GM19455 (cell line): Measurements from ENCODE around the gene HMX3.

Experiments used
- ATAC-seq: cut with Tn5 transposase; IDR thresholded peaks from one replicate; pipeline ENCODE4 v1.9.1; 2021; ENCODE audit not compliant: unreplicated experiment

HMX3 gene

GRCh38 chr10:123134343-123134914 is 1.3 kb upstream of the HMX3 start:
- no peak for ATAC-seq

- no peak for ATAC-seq
These were observed 805 bp upstream of the HMX3 start for GRCh38 chr10:123134915-123135414.

- no peak for ATAC-seq
These were observed 543 bp downstream of the HMX3 start for GRCh38 chr10:123136221-123136805.

- ATAC-seq = no peak
These were observed 1.3 kb downstream of the HMX3 start for GRCh38 chr10:123136806-123137642.

- ATAC-seq = no peak
These were observed 3.4 kb downstream of the HMX3 start for GRCh38 chr10:123139165-123139520.

GRCh38 chr10:123139521-123140163 is 3.9 kb downstream of the HMX3 start:
- no peak for ATAC-seq

GRCh38 chr10:123140164-123140982 is 4.6 kb downstream of the HMX3 start:
- no peak for ATAC-seq

GRCh38 chr10:123140983-123141390 is 5.2 kb downstream of the HMX3 start:
- ATAC-seq = no peak

- ATAC-seq = no peak
These were observed 6.3 kb downstream of the HMX3 start for GRCh38 chr10:123141791-123142700.

GRCh38 chr10:123142701-123143161 is 7.0 kb downstream of the HMX3 start:
- ATAC-seq = no peak

- ATAC-seq = no peak
These were observed 7.5 kb downstream of the HMX3 start for GRCh38 chr10:123143162-123143824.

- ATAC-seq = no peak
These were observed 8.0 kb downstream of the HMX3 start for GRCh38 chr10:123143825-123144168.

GRCh38 chr10:123144697-123145541 is 9.1 kb downstream of the HMX3 start:
- no peak for ATAC-seq

- no peak for ATAC-seq
These were observed 9.8 kb downstream of the HMX3 start for GRCh38 chr10:123145542-123146012.

- no peak for ATAC-seq
These were observed 10.5 kb downstream of the HMX3 start for GRCh38 chr10:123146013-123146893.

- no peak for ATAC-seq
These were observed 11.3 kb downstream of the HMX3 start for GRCh38 chr10:123146894-123147634.
